LNCaP clone FGC (cell line): ENCODE measurements around the gene IFNA17.
"Not testable (repeated sequence)": the region's sequence is repeated elsewhere in the genome, so short reads cannot be mapped to it uniquely, and the experiment has no call there.

ENCODE experiments used
- DNase-seq: peaks from one replicate; pipeline ENCODE4 v3.0.0-alpha.2; 2011; ENCODE audit warnings: low read depth
- H3K4me3 ChIP-seq: 2 replicates; pipeline ENCODE4 v1.5.1; 2011; ENCODE audit warnings: mild to moderate bottlenecking, low read depth, low read length, control low read depth
- TF ChIP-seq, protein P1 (sequence below): IDR thresholded peaks from 2 replicates; pipeline ENCODE4 v1.5.1; 2012; ENCODE audit warnings: mild to moderate bottlenecking; ENCODE audit not compliant: control insufficient read depth, insufficient read depth; ENCODE audit errors: extremely low read depth

The IFNA17 gene

DNA sequence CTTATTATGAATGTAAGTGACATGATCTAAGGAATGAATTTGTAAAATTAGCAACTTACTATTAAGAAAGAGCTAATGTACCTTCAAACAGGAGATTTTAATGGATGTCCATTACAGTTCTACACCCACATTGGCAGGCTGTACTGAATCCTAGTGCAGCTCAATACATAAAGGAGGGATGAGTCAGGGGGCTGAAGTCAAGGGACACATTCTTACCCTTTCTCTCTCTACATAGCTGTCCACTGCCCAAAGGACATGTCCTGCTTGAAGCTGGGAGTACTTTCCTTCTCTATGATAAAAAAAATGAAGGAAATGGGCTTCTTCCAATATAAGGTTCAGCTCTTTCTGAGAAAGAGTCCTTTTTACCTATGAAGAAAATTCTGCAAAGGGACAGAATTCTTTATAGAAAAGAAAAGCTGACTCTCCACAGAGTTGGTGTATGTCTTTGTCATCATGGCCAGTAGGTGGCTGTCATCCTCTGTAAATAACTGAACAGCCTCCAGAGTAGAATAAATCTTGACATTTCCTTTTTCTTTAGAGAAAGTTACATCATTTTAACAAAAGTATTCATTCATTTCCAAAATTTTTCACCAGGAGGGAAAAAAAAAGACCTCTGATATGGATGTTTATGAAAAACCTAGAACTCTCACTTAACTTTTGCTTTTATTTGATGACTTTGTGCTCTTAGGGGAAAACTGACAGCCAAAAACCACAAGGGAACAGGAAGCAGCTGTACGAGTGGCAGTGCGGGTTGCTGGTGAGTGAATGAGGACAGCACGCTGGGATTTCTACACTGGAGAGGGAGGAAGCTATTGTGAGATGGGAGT, 24.9 kb upstream of the IFNA17 start:
- TF ChIP-seq, protein P1, sequence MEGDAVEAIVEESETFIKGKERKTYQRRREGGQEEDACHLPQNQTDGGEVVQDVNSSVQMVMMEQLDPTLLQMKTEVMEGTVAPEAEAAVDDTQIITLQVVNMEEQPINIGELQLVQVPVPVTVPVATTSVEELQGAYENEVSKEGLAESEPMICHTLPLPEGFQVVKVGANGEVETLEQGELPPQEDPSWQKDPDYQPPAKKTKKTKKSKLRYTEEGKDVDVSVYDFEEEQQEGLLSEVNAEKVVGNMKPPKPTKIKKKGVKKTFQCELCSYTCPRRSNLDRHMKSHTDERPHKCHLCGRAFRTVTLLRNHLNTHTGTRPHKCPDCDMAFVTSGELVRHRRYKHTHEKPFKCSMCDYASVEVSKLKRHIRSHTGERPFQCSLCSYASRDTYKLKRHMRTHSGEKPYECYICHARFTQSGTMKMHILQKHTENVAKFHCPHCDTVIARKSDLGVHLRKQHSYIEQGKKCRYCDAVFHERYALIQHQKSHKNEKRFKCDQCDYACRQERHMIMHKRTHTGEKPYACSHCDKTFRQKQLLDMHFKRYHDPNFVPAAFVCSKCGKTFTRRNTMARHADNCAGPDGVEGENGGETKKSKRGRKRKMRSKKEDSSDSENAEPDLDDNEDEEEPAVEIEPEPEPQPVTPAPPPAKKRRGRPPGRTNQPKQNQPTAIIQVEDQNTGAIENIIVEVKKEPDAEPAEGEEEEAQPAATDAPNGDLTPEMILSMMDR: peak; percentile 69

DNA sequence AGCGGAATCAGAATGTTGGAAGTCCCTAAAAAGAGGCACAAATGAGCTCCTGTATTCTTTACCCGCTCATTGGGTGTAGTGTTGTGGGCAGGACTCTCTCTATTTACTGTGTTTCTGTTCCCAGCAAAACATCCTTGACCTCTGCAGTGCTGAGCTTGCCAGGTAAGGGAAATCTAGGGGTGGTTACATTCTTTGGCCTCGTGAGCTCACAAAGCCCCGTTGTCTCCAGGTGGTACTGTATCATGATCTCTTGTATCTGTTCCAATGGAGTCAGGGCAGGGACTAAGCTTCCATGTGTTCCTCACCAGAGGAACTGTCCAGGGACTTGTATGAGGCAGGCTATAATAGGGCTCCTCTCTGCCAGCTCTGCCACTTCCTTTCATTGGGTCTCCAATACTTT, 23.6 kb upstream of the IFNA17 start:
- no peak for DNase-seq
- no peak overlapping the region for H3K4me3 ChIP-seq
- TF ChIP-seq, protein P1: no peak

More for the DNA sequence above, 24.9 kb upstream of the IFNA17 start:
- DNase-seq: peak; percentile 10
- H3K4me3 ChIP-seq: no peak overlapping the region

DNA sequence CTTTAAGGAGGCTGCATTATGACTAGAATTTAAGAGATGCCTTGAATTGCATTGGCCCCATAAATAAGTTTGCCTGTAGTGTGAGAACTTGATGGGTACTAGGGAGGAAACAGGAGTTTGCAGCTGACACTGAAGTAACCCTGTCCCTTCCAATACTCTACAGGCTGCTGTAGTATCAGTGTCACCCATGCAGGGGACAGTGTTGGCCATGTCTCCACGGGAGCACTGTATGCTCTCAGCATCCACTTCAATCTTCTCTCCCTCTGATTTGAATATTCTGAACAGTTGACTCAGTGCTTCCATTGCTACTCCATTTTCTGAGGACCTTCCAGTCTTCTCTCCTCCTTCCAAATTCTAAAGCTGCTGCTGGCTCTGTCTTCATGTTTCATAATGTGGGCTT, 23.2 kb upstream of the IFNA17 start:
- no peak for DNase-seq
- TF ChIP-seq, protein P1: no peak
- no peak overlapping the region for H3K4me3 ChIP-seq

DNA sequence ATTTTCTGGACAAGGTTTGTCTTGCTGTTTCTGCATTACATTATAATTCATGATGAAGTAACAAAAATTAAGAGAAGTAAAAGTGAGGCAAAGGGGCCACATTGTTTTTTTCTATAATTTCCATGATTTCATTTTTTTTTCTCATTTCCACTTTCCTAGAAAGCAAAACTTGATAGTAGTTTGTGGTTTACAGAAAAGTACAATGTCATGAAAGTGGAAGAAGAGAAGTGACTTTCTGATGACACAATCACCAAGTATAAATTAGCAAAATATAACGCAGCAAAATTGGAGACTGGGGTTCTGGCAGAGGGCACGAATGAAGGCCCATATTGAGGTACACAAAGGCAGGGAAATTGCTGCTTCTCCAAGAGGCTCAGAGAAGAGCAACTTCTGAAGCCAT, 16.8 kb upstream of the IFNA17 start:
- TF ChIP-seq, protein P1: no peak
- H3K4me3 ChIP-seq: no peak overlapping the region
- DNase-seq: no peak

DNA sequence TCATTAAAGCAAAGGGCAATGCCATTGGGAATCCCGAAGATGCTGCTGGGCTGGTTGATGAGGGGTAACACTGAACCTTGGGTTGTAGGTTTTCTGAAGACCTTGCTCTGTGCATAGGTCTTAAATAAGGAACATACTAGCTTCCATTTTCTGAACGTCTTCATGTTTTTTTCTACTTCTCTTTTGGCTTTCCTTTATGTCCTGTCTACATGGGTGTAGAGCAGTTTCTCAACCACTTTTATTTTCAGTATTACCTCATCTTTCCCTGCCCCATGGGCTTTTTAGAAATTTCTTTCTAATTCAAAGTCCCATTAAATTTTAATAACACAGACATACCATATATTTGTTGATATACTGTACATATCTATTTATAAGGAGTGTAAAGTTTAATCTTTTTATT, 11.9 kb upstream of the IFNA17 start, which contains the start of gene IFNA14:
Gene IFNA14, minus strand, starts transcription at position 95 of the 400 bp plus-strand sequence. Its CDS starts 70 bp downstream, at position 25.
- TF ChIP-seq, protein P1: no peak
- no peak within 1 kb of the TSS for H3K4me3 ChIP-seq
- DNase-seq: no peak

DNA sequence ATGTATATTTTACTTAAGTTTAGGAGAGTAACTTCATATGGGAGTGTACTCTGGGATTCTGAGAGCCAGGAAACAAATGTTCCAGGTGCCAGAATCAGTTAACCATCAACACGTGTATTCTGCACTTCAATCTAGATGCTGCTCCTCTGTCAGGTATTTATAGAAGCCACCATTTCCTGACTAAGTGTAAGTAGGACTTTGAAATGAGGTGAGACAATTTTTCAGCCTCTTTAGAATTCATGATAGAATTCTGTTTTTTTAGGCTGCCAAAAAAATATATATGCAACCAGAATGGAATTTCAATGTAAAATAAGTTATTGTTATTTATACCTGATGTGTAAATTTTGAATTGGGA, 8.3 kb upstream of the IFNA17 start:
- not testable (repeated sequence) for H3K4me3 ChIP-seq, DNase-seq

DNA sequence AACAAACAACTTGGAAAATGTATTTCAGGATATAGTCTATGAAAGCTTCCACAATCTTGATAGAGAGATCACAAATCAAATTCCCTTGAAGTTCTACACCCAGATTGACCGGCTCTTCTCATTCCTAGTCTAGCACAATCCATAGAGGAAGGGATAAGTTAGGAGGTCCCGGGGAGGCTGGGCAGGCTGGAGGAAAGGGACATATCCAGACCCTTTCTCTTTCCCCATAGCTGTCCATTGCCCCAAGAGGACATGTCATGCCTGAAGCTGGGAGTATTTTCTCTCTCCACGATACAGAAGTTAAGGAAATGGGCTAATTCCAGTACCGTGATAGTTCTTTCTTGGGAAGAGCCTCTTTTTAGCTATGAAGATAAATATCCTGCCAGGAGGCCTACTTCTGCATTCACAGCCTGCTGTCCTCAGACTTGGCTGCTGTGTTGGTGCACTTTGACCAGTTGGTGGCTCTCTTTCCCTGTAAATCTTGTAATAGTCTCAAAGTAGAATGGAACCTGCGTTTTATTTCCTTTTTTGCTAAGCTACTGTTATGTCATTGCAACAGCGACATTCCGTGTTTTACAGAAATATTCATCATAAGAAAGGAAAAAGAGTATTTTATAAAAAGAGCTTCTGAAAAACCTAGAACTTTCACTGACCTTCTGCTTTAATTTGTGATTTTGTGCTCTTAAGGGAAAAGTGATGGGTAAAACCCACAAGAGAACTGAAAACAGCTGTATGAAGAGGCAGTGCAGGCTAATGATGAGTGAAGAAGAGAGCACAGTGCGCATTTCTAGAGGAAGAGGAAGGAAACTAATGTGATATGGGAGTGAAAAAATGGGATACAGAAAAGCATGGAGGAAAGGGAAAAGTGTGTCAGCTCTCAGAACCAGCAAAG, 7.7 kb upstream of the IFNA17 start:
- not testable (repeated sequence) for H3K4me3 ChIP-seq
- DNase-seq: peak; percentile 15
- TF ChIP-seq, protein P1: peak; percentile 75
